CD4-positive, CD25-positive, alpha-beta regulatory T cell (primary cell): ENCODE results near the gene MESP1. TPM values are rescaled to one million over a fixed set of nuclear protein-coding genes. Genes with fewer than 3 reads are reported as not detected.

Source experiments
- ATAC-seq, 2 donors: fragments of 150-1000 bp; cut with Tn5 transposase; one replicate each; pipeline ENCODE4 v1.10.0; 2021; ENCODE audit warnings: low read depth in 2 of 2, moderate number of reproducible peaks in 2 of 2, moderate library complexity in 1 of 2
- DNase-seq, 3 donors: peaks; one replicate each; pipeline versions ENCODE4 v3.0.0 to v3.0.0-alpha.2; 2012 to 2022; ENCODE audit warnings: mixed read lengths in 1 of 3
- H3K27ac ChIP-seq: one replicate; pipeline ENCODE4 v1.7.0; 2013; ENCODE audit warnings: mild to moderate bottlenecking, low read length; ENCODE audit not compliant: insufficient read depth, poor library complexity, severe bottlenecking
- H3K27me3 ChIP-seq: one replicate; pipeline ENCODE4 v1.7.0; 2013; ENCODE audit warnings: low read length; ENCODE audit not compliant: control insufficient read depth, insufficient read depth
- H3K36me3 ChIP-seq: one replicate; pipeline ENCODE4 v1.7.0; 2013; ENCODE audit warnings: mild to moderate bottlenecking, low read length, moderate library complexity; ENCODE audit not compliant: control insufficient read depth, insufficient read depth
- H3K4me1 ChIP-seq: 2 replicates; pipeline ENCODE4 v1.7.0; 2013; ENCODE audit warnings: mild to moderate bottlenecking, low read length; ENCODE audit not compliant: insufficient read depth, control insufficient read depth, poor library complexity, severe bottlenecking
- H3K4me3 ChIP-seq: one replicate; pipeline ENCODE4 v1.7.0; 2013; ENCODE audit warnings: low read depth, mild to moderate bottlenecking, low read length, moderate library complexity
- H3K9me3 ChIP-seq, 2 experiments: 1 replicate in 1 of 2; 2 replicates in 1 of 2; pipeline ENCODE4 v1.7.0; 2013; ENCODE audit warnings: low read length in 2 of 2, mild to moderate bottlenecking in 1 of 2, moderate library complexity in 1 of 2; ENCODE audit not compliant: control insufficient read depth in 2 of 2
- H3K27ac Mint-ChIP-seq, 3 donors: one replicate each; pipeline ENCODE4 v1.8.0; 2020 to 2022; ENCODE audit warnings: mild to moderate bottlenecking in 3 of 3, mixed read lengths in 3 of 3, moderate library complexity in 2 of 3
- H3K27me3 Mint-ChIP-seq: one replicate; pipeline ENCODE4 v1.8.0; 2022; ENCODE audit warnings: mild to moderate bottlenecking, mixed read lengths
- H3K36me3 Mint-ChIP-seq: one replicate; pipeline ENCODE4 v1.8.0; 2020; ENCODE audit warnings: mixed read lengths
- H3K4me1 Mint-ChIP-seq, 4 donors: one replicate each; pipeline ENCODE4 v1.8.0; 2020 to 2022; ENCODE audit warnings: mixed read lengths in 4 of 4, mild to moderate bottlenecking in 1 of 4
- H3K4me3 Mint-ChIP-seq, 4 donors: one replicate each; pipeline ENCODE4 v1.8.0; 2020 to 2022; ENCODE audit warnings: mild to moderate bottlenecking in 4 of 4, mixed read lengths in 4 of 4, moderate library complexity in 3 of 4
- H3K9me3 Mint-ChIP-seq, 7 donors: one replicate each; pipeline ENCODE4 v1.8.0; 2020 to 2022; ENCODE audit warnings: mixed read lengths in 7 of 7, mild to moderate bottlenecking in 3 of 7, moderate library complexity in 2 of 7
- polyA plus RNA-seq, 4 donors: library from polyadenylated mRNA; unstranded; fragments of 300-500 nt; fragmentation: Illumina TruSeq; gene quantifications; one replicate each; pipeline ENCODE4 v1.2.3, GENCODE V29; 2021
- total RNA-seq: library from RNA; stranded (reverse); gene quantifications from one replicate; pipeline ENCODE4 v1.2.3, GENCODE V29; 2022

The MESP1 gene
- total and polyA plus RNA-seq, 5 donors from 2014 or later = 0.20 to 1.9 (median 0.37) TPM

DNA sequence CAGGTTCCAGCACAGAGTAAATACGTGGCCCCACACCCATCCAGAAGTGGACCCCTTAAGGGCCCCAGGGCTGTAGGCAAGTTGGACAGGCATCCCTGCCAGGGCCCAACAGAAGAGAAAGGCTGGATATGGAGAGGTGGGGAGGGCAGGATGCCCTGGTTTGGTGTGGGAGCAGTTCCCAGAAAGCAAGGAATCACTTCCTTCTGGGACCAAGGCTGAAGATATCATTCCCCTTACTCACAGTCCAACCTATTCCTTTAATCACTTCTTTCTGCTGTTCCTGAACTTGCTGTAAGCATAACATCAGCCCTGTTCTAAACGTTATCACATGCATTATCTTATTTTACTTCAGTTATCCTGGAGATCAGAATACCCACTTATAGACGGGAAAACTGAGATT, 19.0 kb upstream of the MESP1 start:
- no peaks in the 10 kb centered on the region for H3K4me1 ChIP-seq
- H3K9me3 ChIP-seq = no peaks in the 10 kb centered on the region
- Mint-ChIP-seq H3K27ac (no peak overlapping the region), H3K36me3 (no peaks in the 10 kb centered on the region), H3K4me1 (no peaks in the 10 kb centered on the region), H3K27me3 (peaks cover 9% of the 10 kb centered on the region), H3K9me3 (no peaks in the 10 kb centered on the region), H3K4me3 (no peak overlapping the region)
- H3K27ac ChIP-seq = no peak overlapping the region
- no peaks in the 10 kb centered on the region for H3K27me3 ChIP-seq
- H3K36me3 ChIP-seq = no peaks in the 10 kb centered on the region
- H3K4me3 ChIP-seq = no peak overlapping the region
- ATAC-seq (no peak), DNase-seq (no peak)

DNA sequence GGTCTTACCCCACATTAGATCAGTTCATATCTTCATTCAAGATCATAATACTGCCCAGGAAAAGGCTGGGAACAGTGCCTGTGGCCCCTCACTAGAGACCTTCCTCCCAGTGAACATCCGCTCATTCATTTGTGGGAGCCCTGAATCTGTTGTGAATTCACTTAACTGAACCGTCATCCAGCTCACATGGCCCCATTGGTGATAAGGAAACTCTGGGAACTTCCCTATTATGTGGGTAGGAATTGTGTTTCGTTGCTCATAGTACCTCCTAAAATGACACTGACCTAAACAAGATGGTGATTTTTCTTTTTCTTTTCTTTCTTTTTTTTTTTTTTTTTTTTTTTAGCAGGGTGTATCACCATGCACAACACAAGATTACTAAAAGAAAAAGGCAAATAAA, 18.3 kb upstream of the MESP1 start:
- Mint-ChIP-seq H3K4me1 (no peaks in the 10 kb centered on the region), H3K9me3 (no peaks in the 10 kb centered on the region), H3K36me3 (no peaks in the 10 kb centered on the region), H3K27ac (no peak overlapping the region), H3K4me3 (no peak overlapping the region), H3K27me3 (peaks cover 5% of the 10 kb centered on the region)
- no peaks in the 10 kb centered on the region for H3K9me3 ChIP-seq
- no peaks in the 10 kb centered on the region for H3K36me3 ChIP-seq
- no peaks in the 10 kb centered on the region for H3K27me3 ChIP-seq
- no peak overlapping the region for H3K27ac ChIP-seq
- H3K4me1 ChIP-seq = no peaks in the 10 kb centered on the region
- DNase-seq = no peak
- H3K4me3 ChIP-seq = no peak overlapping the region
- no peak for ATAC-seq

GRCh38 chr15:89768071-89768500, 17.0 kb upstream of the MESP1 start:
- no peaks in the 10 kb centered on the region for H3K9me3 ChIP-seq
- Mint-ChIP-seq H3K27ac (peak overlapping the region in 1 of 3 donors; percentile 64), H3K4me1 (no peaks in the 10 kb centered on the region), H3K27me3 (peaks cover 4% of the 10 kb centered on the region), H3K36me3 (no peaks in the 10 kb centered on the region), H3K9me3 (no peaks in the 10 kb centered on the region), H3K4me3 (no peak overlapping the region)
- H3K4me1 ChIP-seq = no peaks in the 10 kb centered on the region
- no peaks in the 10 kb centered on the region for H3K36me3 ChIP-seq
- DNase-seq = no peak
- no peak overlapping the region for H3K27ac ChIP-seq
- no peaks in the 10 kb centered on the region for H3K27me3 ChIP-seq
- ATAC-seq = no peak
- H3K4me3 ChIP-seq = no peak overlapping the region

DNA sequence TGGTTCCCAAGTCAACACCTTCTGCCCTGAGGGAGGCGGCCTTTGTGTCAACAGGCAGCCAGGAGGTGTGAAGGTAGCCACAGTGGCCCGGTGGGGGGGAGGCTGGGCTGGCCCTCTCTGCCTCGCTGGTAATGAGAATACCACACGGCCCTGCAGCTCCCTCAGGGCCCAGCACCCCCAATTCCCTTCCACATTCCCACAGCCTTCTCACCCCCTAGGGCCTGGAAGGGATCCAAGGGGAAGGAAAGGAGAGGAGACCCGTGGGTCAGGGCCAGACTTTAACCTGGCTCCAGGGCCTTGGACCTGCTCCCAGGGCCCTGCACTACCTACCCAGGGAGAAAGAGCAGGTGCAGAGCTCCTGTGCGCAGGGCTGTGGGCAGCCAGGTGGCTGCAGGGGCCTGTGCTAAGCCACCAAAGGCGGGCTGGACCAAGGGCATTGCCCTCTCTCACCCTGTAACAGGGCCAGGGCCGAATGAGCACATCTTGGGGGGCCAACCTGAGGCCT, 16.4 kb upstream of the MESP1 start:
- Mint-ChIP-seq H3K4me3 (no peak overlapping the region), H3K27ac (no peak overlapping the region)
- ATAC-seq = no peak

GRCh38 chr15:89766357-89767311, 15.6 kb upstream of the MESP1 start:
- ATAC-seq (no peak), DNase-seq (no peak)
- Histone ChIP-seq H3K4me1 (no peaks in the 10 kb centered on the region), H3K36me3 (no peaks in the 10 kb centered on the region), H3K27me3 (no peaks in the 10 kb centered on the region), H3K27ac (no peak overlapping the region), H3K4me3 (no peak overlapping the region), H3K9me3 (no peaks in the 10 kb centered on the region)
- no peaks in the 10 kb centered on the region for H3K9me3 Mint-ChIP-seq
- no peak overlapping the region for H3K27ac Mint-ChIP-seq
- H3K4me1 Mint-ChIP-seq = no peaks in the 10 kb centered on the region
- H3K36me3 Mint-ChIP-seq = no peaks in the 10 kb centered on the region
- peaks cover 4% of the 10 kb centered on the region for H3K27me3 Mint-ChIP-seq
- no peak overlapping the region for H3K4me3 Mint-ChIP-seq

More for the DNA sequence above, 16.4 kb upstream of the MESP1 start:
- no peaks in the 10 kb centered on the region for H3K9me3 ChIP-seq
- no peak for DNase-seq
- H3K27me3 Mint-ChIP-seq = peaks cover 4% of the 10 kb centered on the region
- no peaks in the 10 kb centered on the region for H3K4me1 ChIP-seq
- no peak overlapping the region for H3K4me3 ChIP-seq
- H3K9me3 Mint-ChIP-seq = no peaks in the 10 kb centered on the region
- no peaks in the 10 kb centered on the region for H3K4me1 Mint-ChIP-seq
- H3K27me3 ChIP-seq = no peaks in the 10 kb centered on the region
- H3K27ac ChIP-seq = no peak overlapping the region
- no peaks in the 10 kb centered on the region for H3K36me3 ChIP-seq
- no peaks in the 10 kb centered on the region for H3K36me3 Mint-ChIP-seq

GRCh38 chr15:89765694-89766093, 14.6 kb upstream of the MESP1 start:
- ATAC-seq (no peak), DNase-seq (no peak)
- Histone ChIP-seq H3K4me3 (no peak overlapping the region), H3K36me3 (no peaks in the 10 kb centered on the region), H3K27ac (no peak overlapping the region), H3K4me1 (no peaks in the 10 kb centered on the region), H3K9me3 (no peaks in the 10 kb centered on the region), H3K27me3 (no peaks in the 10 kb centered on the region)
- Mint-ChIP-seq H3K27ac (no peak overlapping the region), H3K4me3 (no peak overlapping the region), H3K4me1 (no peaks in the 10 kb centered on the region), H3K27me3 (peaks cover 6% of the 10 kb centered on the region), H3K36me3 (no peaks in the 10 kb centered on the region), H3K9me3 (no peaks in the 10 kb centered on the region)

DNA sequence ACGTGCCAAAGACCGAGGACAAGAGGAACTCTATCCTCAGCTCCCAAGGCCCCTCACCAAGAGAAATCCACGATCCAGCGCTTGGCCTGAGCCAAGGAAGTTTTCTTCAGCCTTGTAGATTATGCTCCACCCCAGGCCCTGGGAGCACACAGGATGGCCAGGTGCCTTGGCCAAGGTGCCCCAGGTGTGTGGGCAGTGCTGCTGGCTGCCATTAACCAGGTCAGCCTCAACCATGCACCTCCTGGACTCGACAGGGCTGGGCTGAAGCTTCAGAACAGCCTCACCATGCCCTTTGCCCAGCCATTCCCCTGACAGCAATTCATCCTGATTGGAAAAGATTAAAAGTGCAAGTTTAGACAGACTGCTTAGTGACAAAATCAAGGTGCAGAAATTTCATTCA, 10.9 kb upstream of the MESP1 start:
- Histone ChIP-seq H3K27me3 (no peaks in the 10 kb centered on the region), H3K27ac (no peak overlapping the region), H3K4me1 (no peaks in the 10 kb centered on the region), H3K9me3 (no peaks in the 10 kb centered on the region), H3K36me3 (no peaks in the 10 kb centered on the region), H3K4me3 (no peak overlapping the region)
- Mint-ChIP-seq H3K27me3 (peaks cover 9% of the 10 kb centered on the region), H3K4me3 (no peak overlapping the region), H3K36me3 (no peaks in the 10 kb centered on the region), H3K9me3 (no peaks in the 10 kb centered on the region), H3K4me1 (no peaks in the 10 kb centered on the region), H3K27ac (no peak overlapping the region)
- ATAC-seq (no peak), DNase-seq (no peak)
